DND-41 (cell line): Measurements from ENCODE around the gene CCDC85C.
A peak's percentile ranks its signal among the peaks of the same experiment; 100 is the strongest.

Experiments used
- ATAC-seq: fragments of 200-7000 bp; cut with Tn5 transposase; 3 replicates; pipeline ENCODE4 v1.9.1; 2021; ENCODE audit warnings: low read depth; ENCODE audit not compliant: insufficient read depth
- DNase-seq: peaks from one replicate; pipeline ENCODE4 v3.0.0-alpha.2; 2020
- H2AFZ ChIP-seq: 2 replicates; pipeline ENCODE4 v1.6.0; 2012; ENCODE audit warnings: low read depth, low read length
- H3K27ac ChIP-seq: 2 replicates; pipeline ENCODE4 v1.5.1; 2012; ENCODE audit warnings: low read length, inconsistent platforms
- H3K27me3 ChIP-seq: fragments of 200-600 bp; sonication (generic); 2 replicates; pipeline ENCODE4 v1.6.0; 2012; ENCODE audit warnings: low read length, mild to moderate bottlenecking, inconsistent platforms; ENCODE audit not compliant: insufficient read depth, poor library complexity
- H3K36me3 ChIP-seq: 2 replicates; pipeline ENCODE4 v1.5.1; 2012; ENCODE audit warnings: low read length, inconsistent platforms; ENCODE audit not compliant: insufficient read depth
- H3K4me1 ChIP-seq: 2 replicates; pipeline ENCODE4 v1.5.1; 2012; ENCODE audit warnings: mild to moderate bottlenecking, low read length; ENCODE audit not compliant: insufficient read depth
- H3K4me2 ChIP-seq: 2 replicates; pipeline ENCODE4 v1.6.0; 2012; ENCODE audit warnings: mild to moderate bottlenecking, moderate library complexity, low read length, inconsistent platforms; ENCODE audit not compliant: insufficient read depth
- H3K4me3 ChIP-seq, 2 experiments: fragments of 200-600 bp in 1 of 2; shearing (Covaris generic) in 1 of 2; 2 replicates each; pipeline ENCODE4 v1.5.1; 2012 to 2016; ENCODE audit warnings: inconsistent platforms in 2 of 2, low read length in 2 of 2, mild to moderate bottlenecking in 2 of 2, low read depth in 1 of 2, moderate library complexity in 1 of 2
- H3K79me2 ChIP-seq: 2 replicates; pipeline ENCODE4 v1.6.0; 2012; ENCODE audit warnings: low read length, inconsistent platforms; ENCODE audit not compliant: insufficient read depth
- H3K9ac ChIP-seq: 2 replicates; pipeline ENCODE4 v1.6.0; 2012; ENCODE audit warnings: low read depth, mild to moderate bottlenecking, inconsistent platforms, low read length, moderate library complexity
- H3K9me3 ChIP-seq: 2 replicates; pipeline ENCODE4 v1.5.1; 2012; ENCODE audit warnings: low read length, moderate library complexity, mild to moderate bottlenecking, inconsistent platforms; ENCODE audit not compliant: insufficient read depth, severe bottlenecking
- H4K20me1 ChIP-seq: 2 replicates; pipeline ENCODE4 v1.6.0; 2012; ENCODE audit warnings: low read length; ENCODE audit not compliant: insufficient read depth
- EZH2 ChIP-seq: IDR thresholded peaks from 3 replicates; pipeline ENCODE4 v1.6.1; 2012; ENCODE audit warnings: borderline replicate concordance, low read depth, mild to moderate bottlenecking, moderate library complexity, low read length, inconsistent platforms; ENCODE audit not compliant: severe bottlenecking
- TF ChIP-seq, protein P1 (sequence below): IDR thresholded peaks from 2 replicates; pipeline ENCODE4 v1.5.1; 2012; ENCODE audit warnings: borderline replicate concordance, low read length, moderate library complexity, mild to moderate bottlenecking; ENCODE audit not compliant: poor library complexity, severe bottlenecking; ENCODE audit errors: extremely low read depth

Gene CCDC85C

GRCh38 chr14:99538275-99538674 lies 65.7 kb downstream of the CCDC85C start:
- no peak overlapping the region for H3K27ac ChIP-seq
- H3K36me3 ChIP-seq: no peaks in the 10 kb centered on the region
- H3K4me1 ChIP-seq: no peaks in the 10 kb centered on the region
- no peaks in the 10 kb centered on the region for H3K9me3 ChIP-seq
- ATAC-seq (no peak), DNase-seq (no peak)
- TF ChIP-seq, protein P1, sequence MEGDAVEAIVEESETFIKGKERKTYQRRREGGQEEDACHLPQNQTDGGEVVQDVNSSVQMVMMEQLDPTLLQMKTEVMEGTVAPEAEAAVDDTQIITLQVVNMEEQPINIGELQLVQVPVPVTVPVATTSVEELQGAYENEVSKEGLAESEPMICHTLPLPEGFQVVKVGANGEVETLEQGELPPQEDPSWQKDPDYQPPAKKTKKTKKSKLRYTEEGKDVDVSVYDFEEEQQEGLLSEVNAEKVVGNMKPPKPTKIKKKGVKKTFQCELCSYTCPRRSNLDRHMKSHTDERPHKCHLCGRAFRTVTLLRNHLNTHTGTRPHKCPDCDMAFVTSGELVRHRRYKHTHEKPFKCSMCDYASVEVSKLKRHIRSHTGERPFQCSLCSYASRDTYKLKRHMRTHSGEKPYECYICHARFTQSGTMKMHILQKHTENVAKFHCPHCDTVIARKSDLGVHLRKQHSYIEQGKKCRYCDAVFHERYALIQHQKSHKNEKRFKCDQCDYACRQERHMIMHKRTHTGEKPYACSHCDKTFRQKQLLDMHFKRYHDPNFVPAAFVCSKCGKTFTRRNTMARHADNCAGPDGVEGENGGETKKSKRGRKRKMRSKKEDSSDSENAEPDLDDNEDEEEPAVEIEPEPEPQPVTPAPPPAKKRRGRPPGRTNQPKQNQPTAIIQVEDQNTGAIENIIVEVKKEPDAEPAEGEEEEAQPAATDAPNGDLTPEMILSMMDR: peak; percentile 7
- TF ChIP-seq EZH2: no peak
- H3K27me3 ChIP-seq: no peaks in the 10 kb centered on the region
- H4K20me1 ChIP-seq: peaks cover 68% of the 10 kb centered on the region
- H3K9ac ChIP-seq: no peak overlapping the region
- H2AFZ ChIP-seq: no peak overlapping the region
- 0 out of 2 replicates have a peak, but pooled peaks cover 3% of the 10 kb centered on the region for H3K79me2 ChIP-seq
- no peak overlapping the region for H3K4me3 ChIP-seq
- H3K4me2 ChIP-seq: no peak overlapping the region

DNA sequence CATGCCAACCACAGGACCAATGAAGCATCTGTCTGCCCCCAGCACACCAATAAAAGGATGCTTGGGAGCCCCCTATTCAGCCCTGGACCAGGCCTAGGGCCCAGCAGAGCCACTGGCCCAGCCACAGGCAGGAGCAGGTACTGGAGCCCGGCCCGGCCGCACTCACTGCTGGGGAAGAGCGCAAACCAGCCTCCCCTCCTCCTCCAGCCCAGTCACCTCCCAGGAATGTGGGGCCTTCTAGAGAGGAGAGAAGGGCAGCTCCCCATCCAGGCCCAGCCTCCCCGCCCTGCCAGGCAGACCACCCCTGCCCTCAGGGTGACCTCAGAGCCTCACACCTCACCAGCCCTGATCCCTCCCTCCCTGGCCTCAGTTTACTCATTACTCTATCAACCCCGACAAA lies 66.6 kb downstream of the CCDC85C start:
- H4K20me1 ChIP-seq: peaks cover 65% of the 10 kb centered on the region
- no peak overlapping the region for H2AFZ ChIP-seq
- no peaks in the 10 kb centered on the region for H3K36me3 ChIP-seq
- H3K4me3 ChIP-seq: no peak overlapping the region
- no peak overlapping the region for H3K27ac ChIP-seq
- H3K4me2 ChIP-seq: no peak overlapping the region
- ATAC-seq (no peak), DNase-seq (no peak)
- TF ChIP-seq, protein P1: no peak
- no peak for TF ChIP-seq EZH2
- no peaks in the 10 kb centered on the region for H3K27me3 ChIP-seq
- 0 out of 2 replicates have a peak, but pooled peaks cover 3% of the 10 kb centered on the region for H3K79me2 ChIP-seq
- no peak overlapping the region for H3K9ac ChIP-seq
- H3K9me3 ChIP-seq: no peaks in the 10 kb centered on the region
- H3K4me1 ChIP-seq: no peaks in the 10 kb centered on the region

GRCh38 chr14:99535908-99536778 lies 67.9 kb downstream of the CCDC85C start:
- H3K36me3 ChIP-seq: no peaks in the 10 kb centered on the region
- no peak overlapping the region for H3K27ac ChIP-seq
- H3K9me3 ChIP-seq: no peaks in the 10 kb centered on the region
- H3K79me2 ChIP-seq: 0 out of 2 replicates have a peak, but pooled peaks cover 3% of the 10 kb centered on the region
- H3K9ac ChIP-seq: no peak overlapping the region
- DNase-seq (no peak), ATAC-seq (no peak)
- no peaks in the 10 kb centered on the region for H3K27me3 ChIP-seq
- no peak overlapping the region for H3K4me3 ChIP-seq
- H2AFZ ChIP-seq: no peak overlapping the region
- H3K4me2 ChIP-seq: no peak overlapping the region
- H3K4me1 ChIP-seq: no peaks in the 10 kb centered on the region
- no peak for TF ChIP-seq EZH2
- TF ChIP-seq, protein P1: no peak
- H4K20me1 ChIP-seq: peaks cover 61% of the 10 kb centered on the region
